Panc1 (cell line): ENCODE measurements around the gene EYS. TPM values are rescaled to one million over a fixed set of nuclear protein-coding genes. Genes with fewer than 3 reads are reported as not detected.

Experiments used
- ATAC-seq: fragments of 200-7000 bp; cut with Tn5 transposase; 2 replicates; pipeline ENCODE4 v1.9.1; 2020; ENCODE audit warnings: mild to moderate bottlenecking, moderate library complexity
- BruUV-seq: library from RNA; stranded (reverse); fragments of 400-500 nt; replicated peaks from 2 replicates; lab custom pipeline; 2021; lab: Mats Ljungman, UMichigan
- CTCF ChIA-PET: fragments of 300-600 bp; sonication (Branson Sonifier 250); formaldehyde crosslinking; loops from one replicate; lab custom pipeline; 2022; ENCODE audit warnings: antibody characterized with exemption; lab: Charles Lee
- POLR2A ChIA-PET: fragments of 300-600 bp; sonication (Branson Sonifier 250); formaldehyde crosslinking; loops from one replicate; lab custom pipeline; 2022; ENCODE audit warnings: antibody characterized with exemption; lab: Charles Lee
- DNase-seq: peaks from one replicate; pipeline ENCODE4 v3.0.0-alpha.2; 2010; ENCODE audit warnings: low read depth, low spot score
- H3K27ac ChIP-seq: 2 replicates; pipeline ENCODE4 v1.5.1; 2011; ENCODE audit warnings: mild to moderate bottlenecking, low read length, inconsistent platforms
- H3K27me3 ChIP-seq: fragments of 200-500 bp; sonication (Bioruptor generic); 2 replicates; pipeline ENCODE4 v1.6.0; 2014; ENCODE audit warnings: low read length, inconsistent platforms; ENCODE audit not compliant: control insufficient read depth, insufficient read depth
- H3K36me3 ChIP-seq: fragments of 200-500 bp; sonication (Bioruptor generic); 2 replicates; pipeline ENCODE4 v1.5.1; 2014; ENCODE audit warnings: inconsistent platforms, mild to moderate bottlenecking, low read length, moderate library complexity; ENCODE audit not compliant: control insufficient read depth, insufficient read depth
- H3K4me1 ChIP-seq: 2 replicates; pipeline ENCODE4 v1.5.1; 2011; ENCODE audit warnings: inconsistent platforms, mild to moderate bottlenecking, low read length, moderate library complexity; ENCODE audit not compliant: control insufficient read depth, insufficient read depth
- H3K4me3 ChIP-seq, 2 experiments: 2 replicates each; pipeline ENCODE4 v1.5.1; 2011 to 2012; ENCODE audit warnings: low read depth in 2 of 2, low read length in 2 of 2, mild to moderate bottlenecking in 2 of 2, inconsistent platforms in 1 of 2, moderate library complexity in 1 of 2
- H3K9me3 ChIP-seq: fragments of 200-500 bp; sonication (Bioruptor generic); 2 replicates; pipeline ENCODE4 v1.5.1; 2014; ENCODE audit warnings: low read depth, mild to moderate bottlenecking, inconsistent platforms, low read length, moderate library complexity; ENCODE audit not compliant: control insufficient read depth, insufficient read depth
- POLR2AphosphoS5 ChIP-seq: IDR thresholded peaks from 2 replicates; pipeline ENCODE4 v1.6.1; 2012; ENCODE audit warnings: mild to moderate bottlenecking, low read depth, low read length, moderate library complexity
- SIN3A ChIP-seq: IDR thresholded peaks from 2 replicates; pipeline ENCODE4 v1.6.1; 2012; ENCODE audit warnings: low read depth, mild to moderate bottlenecking, low read length, moderate library complexity, borderline replicate concordance; ENCODE audit not compliant: insufficient read depth
- TCF7L2 ChIP-seq: IDR thresholded peaks from 2 replicates; pipeline ENCODE4 v1.6.1; 2011; ENCODE audit warnings: mild to moderate bottlenecking, low read depth, low read length, inconsistent platforms
- in situ Hi-C: cut with HindIII; loops from 2 replicates; pipeline ENCODE4 v1.10.0; 2016; ENCODE audit warnings: low sequenced_read_pairs, low pct_unique_long_range_greater_than_20kb
- intact Hi-C: fragments of 100-400 bp; cut with micrococcal nuclease; formaldehyde crosslinking; loops from one replicate; pipeline ENCODE4 v1.10.0; 2022; ENCODE audit not compliant: unreplicated experiment
- total RNA-seq: library from RNA; stranded (reverse); gene quantifications from one replicate; pipeline ENCODE4 v1.2.1, GENCODE V29; 2021; ENCODE audit not compliant: unreplicated experiment
- TF ChIP-seq, protein P1 (sequence below), 2 experiments: IDR thresholded peaks; 2 replicates each; pipeline ENCODE4 v1.6.1; 2011 to 2012; ENCODE audit warnings: low read depth in 2 of 2, control low read depth in 1 of 2, low read length in 1 of 2, mild to moderate bottlenecking in 1 of 2, moderate library complexity in 1 of 2; ENCODE audit not compliant: insufficient read depth in 1 of 2
- TF ChIP-seq, protein P2 (sequence below): fragments of 450-650 bp; IDR thresholded peaks from 2 replicates; pipeline ENCODE4 v1.5.1; 2017; ENCODE audit warnings: mild to moderate bottlenecking

Gene EYS
- total RNA-seq, 1 experiment from 2014 or later, result not detected

- no peaks in the 10 kb centered on the region for H3K9me3 ChIP-seq
- in situ Hi-C loops, result no loop called here
- intact Hi-C loops, result no loop called here
- no peaks in the 10 kb centered on the region for H3K36me3 ChIP-seq
- CTCF ChIA-PET, result no interaction called here
- TF ChIP-seq, protein P1, sequence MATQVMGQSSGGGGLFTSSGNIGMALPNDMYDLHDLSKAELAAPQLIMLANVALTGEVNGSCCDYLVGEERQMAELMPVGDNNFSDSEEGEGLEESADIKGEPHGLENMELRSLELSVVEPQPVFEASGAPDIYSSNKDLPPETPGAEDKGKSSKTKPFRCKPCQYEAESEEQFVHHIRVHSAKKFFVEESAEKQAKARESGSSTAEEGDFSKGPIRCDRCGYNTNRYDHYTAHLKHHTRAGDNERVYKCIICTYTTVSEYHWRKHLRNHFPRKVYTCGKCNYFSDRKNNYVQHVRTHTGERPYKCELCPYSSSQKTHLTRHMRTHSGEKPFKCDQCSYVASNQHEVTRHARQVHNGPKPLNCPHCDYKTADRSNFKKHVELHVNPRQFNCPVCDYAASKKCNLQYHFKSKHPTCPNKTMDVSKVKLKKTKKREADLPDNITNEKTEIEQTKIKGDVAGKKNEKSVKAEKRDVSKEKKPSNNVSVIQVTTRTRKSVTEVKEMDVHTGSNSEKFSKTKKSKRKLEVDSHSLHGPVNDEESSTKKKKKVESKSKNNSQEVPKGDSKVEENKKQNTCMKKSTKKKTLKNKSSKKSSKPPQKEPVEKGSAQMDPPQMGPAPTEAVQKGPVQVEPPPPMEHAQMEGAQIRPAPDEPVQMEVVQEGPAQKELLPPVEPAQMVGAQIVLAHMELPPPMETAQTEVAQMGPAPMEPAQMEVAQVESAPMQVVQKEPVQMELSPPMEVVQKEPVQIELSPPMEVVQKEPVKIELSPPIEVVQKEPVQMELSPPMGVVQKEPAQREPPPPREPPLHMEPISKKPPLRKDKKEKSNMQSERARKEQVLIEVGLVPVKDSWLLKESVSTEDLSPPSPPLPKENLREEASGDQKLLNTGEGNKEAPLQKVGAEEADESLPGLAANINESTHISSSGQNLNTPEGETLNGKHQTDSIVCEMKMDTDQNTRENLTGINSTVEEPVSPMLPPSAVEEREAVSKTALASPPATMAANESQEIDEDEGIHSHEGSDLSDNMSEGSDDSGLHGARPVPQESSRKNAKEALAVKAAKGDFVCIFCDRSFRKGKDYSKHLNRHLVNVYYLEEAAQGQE (IDR thresholded peaks at IDR 0.05; ENCODE audit: insufficient read depth in 1 of 2, low read depth in 2 of 2, low read length in 1 of 2), result no peak
- TF ChIP-seq POLR2AphosphoS5, result no peak
- TF ChIP-seq SIN3A, result no peak
- TF ChIP-seq, protein P2, sequence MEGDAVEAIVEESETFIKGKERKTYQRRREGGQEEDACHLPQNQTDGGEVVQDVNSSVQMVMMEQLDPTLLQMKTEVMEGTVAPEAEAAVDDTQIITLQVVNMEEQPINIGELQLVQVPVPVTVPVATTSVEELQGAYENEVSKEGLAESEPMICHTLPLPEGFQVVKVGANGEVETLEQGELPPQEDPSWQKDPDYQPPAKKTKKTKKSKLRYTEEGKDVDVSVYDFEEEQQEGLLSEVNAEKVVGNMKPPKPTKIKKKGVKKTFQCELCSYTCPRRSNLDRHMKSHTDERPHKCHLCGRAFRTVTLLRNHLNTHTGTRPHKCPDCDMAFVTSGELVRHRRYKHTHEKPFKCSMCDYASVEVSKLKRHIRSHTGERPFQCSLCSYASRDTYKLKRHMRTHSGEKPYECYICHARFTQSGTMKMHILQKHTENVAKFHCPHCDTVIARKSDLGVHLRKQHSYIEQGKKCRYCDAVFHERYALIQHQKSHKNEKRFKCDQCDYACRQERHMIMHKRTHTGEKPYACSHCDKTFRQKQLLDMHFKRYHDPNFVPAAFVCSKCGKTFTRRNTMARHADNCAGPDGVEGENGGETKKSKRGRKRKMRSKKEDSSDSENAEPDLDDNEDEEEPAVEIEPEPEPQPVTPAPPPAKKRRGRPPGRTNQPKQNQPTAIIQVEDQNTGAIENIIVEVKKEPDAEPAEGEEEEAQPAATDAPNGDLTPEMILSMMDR, result no peak
- no peak for TF ChIP-seq TCF7L2
- no peak overlapping the region for H3K27ac ChIP-seq
- no peaks in the 10 kb centered on the region for H3K4me1 ChIP-seq
- DNase-seq, result no peak
- no peak overlapping the region for H3K4me3 ChIP-seq
- no peaks in the 10 kb centered on the region for H3K27me3 ChIP-seq
- ATAC-seq, result no peak
- no TSS peak for BruUV-seq
- POLR2A ChIA-PET, result no interaction called here
These were observed 914.5 kb downstream of the EYS start for GRCh38 chr6:64792534-64792933.

DNA sequence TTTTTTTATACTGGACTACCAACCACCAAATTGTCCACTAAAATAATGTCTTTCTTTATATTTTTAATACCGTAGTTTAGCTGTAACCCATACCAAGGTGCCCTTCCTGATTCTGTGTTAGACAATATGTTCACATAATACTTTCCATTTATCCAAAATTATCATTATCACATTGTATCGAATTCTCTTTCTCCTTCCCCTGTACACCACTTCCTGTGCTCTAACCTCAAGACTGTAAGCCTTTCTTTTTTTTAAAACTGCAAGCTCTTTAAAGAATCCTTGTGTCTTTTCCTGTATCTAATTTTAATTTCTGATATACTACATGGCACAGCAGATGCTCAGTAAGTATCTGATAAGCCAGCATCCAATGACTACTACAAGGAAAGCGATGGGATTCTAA, 917.5 kb downstream of the EYS start:
- no peaks in the 10 kb centered on the region for H3K4me1 ChIP-seq
- H3K9me3 ChIP-seq, result no peaks in the 10 kb centered on the region
- no peak for DNase-seq
- H3K27ac ChIP-seq, result no peak overlapping the region
- intact Hi-C loops (no loop called here), in situ Hi-C loops (no loop called here)
- ATAC-seq, result no peak
- no peaks in the 10 kb centered on the region for H3K27me3 ChIP-seq
- TF ChIP-seq, protein P2, result no peak
- ChIA-PET CTCF (no interaction called here), POLR2A (no interaction called here)
- no TSS peak for BruUV-seq
- H3K36me3 ChIP-seq, result no peaks in the 10 kb centered on the region
- H3K4me3 ChIP-seq, result no peak overlapping the region

GRCh38 chr6:64786736-64787135, 920.3 kb downstream of the EYS start:
- H3K36me3 ChIP-seq, result no peaks in the 10 kb centered on the region
- no TSS peak for BruUV-seq
- intact Hi-C loops (no loop called here), in situ Hi-C loops (no loop called here)
- H3K4me1 ChIP-seq, result no peaks in the 10 kb centered on the region
- no peak for ATAC-seq
- ChIA-PET POLR2A (no interaction called here), CTCF (no interaction called here)
- H3K4me3 ChIP-seq, result no peak overlapping the region
- H3K9me3 ChIP-seq, result no peaks in the 10 kb centered on the region
- no peak overlapping the region for H3K27ac ChIP-seq
- TF ChIP-seq, protein P2, result no peak
- no peak for TF ChIP-seq POLR2AphosphoS5
- no peak for TF ChIP-seq SIN3A
- no peak for TF ChIP-seq TCF7L2
- TF ChIP-seq, protein P1 (IDR thresholded peaks at IDR 0.05; ENCODE audit: insufficient read depth in 1 of 2, low read depth in 2 of 2, low read length in 1 of 2), result no peak
- DNase-seq, result no peak
- H3K27me3 ChIP-seq, result no peaks in the 10 kb centered on the region
